Sigmoid colon (tissue), 3 donors: ENCODE data around the gene RMND5A.

ENCODE experiments used
- POLR2A ChIP-seq, 2 donors: fragments of 450-650 bp; IDR thresholded peaks; one replicate each; pipeline ENCODE4 v1.6.1; 2016; ENCODE audit warnings: antibody characterized with exemption in 2 of 2, mild to moderate bottlenecking in 2 of 2, moderate library complexity in 2 of 2
- TF ChIP-seq, protein P1 (sequence below), 4 experiments: fragments of 450-650 bp in 3 of 4; fragments of 200-600 bp in 1 of 4; IDR thresholded peaks; one replicate each; pipeline ENCODE4 v1.5.1; 2016 to 2019; ENCODE audit warnings: antibody characterized with exemption in 4 of 4, mild to moderate bottlenecking in 3 of 4, moderate library complexity in 2 of 4

DNA sequence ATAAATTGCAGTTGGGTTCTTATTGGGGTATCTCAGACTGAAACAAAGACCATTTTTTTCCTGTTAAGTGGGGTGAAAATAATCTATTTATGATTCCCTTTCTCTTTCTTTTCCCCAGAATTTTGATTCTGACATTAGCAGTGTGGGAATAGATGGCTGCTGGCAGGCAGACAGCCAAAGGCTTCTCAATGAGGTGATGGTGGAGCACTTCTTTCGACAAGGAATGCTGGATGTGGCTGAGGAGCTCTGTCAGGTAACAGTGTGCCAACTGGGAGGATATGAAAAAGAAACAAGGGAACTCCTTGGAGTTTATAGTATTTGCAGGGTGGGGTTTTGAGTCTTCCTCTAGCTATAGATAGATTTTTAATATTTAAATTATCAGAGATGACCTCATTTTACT, 31.7 kb downstream of the RMND5A start:
- TF ChIP-seq, protein P1, sequence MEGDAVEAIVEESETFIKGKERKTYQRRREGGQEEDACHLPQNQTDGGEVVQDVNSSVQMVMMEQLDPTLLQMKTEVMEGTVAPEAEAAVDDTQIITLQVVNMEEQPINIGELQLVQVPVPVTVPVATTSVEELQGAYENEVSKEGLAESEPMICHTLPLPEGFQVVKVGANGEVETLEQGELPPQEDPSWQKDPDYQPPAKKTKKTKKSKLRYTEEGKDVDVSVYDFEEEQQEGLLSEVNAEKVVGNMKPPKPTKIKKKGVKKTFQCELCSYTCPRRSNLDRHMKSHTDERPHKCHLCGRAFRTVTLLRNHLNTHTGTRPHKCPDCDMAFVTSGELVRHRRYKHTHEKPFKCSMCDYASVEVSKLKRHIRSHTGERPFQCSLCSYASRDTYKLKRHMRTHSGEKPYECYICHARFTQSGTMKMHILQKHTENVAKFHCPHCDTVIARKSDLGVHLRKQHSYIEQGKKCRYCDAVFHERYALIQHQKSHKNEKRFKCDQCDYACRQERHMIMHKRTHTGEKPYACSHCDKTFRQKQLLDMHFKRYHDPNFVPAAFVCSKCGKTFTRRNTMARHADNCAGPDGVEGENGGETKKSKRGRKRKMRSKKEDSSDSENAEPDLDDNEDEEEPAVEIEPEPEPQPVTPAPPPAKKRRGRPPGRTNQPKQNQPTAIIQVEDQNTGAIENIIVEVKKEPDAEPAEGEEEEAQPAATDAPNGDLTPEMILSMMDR (IDR thresholded peaks at IDR 0.05): no peak
- TF ChIP-seq POLR2A (IDR thresholded peaks at IDR 0.05): no peak
